Fibroblast of pulmonary artery (primary cell): ENCODE data around the gene WASF2.

Experiments
- DNase-seq: peaks from one replicate; pipeline ENCODE4 v3.0.0-alpha.2; 2010; ENCODE audit warnings: low read depth
- H3K4me3 ChIP-seq: replicated peaks from 2 replicates; pipeline ENCODE4 v1.5.1; 2011; ENCODE audit warnings: low read depth, mild to moderate bottlenecking, control low read depth, low read length, moderate library complexity
- CTCF ChIP-seq: IDR thresholded peaks from 2 replicates; pipeline ENCODE4 v1.5.1; 2011; ENCODE audit warnings: mild to moderate bottlenecking, control low read depth, low read length, inconsistent platforms; ENCODE audit errors: missing control alignments

Gene WASF2

GRCh38 chr1:27445177-27445936 is 44.6 kb downstream of the WASF2 start:
- TF ChIP-seq CTCF = no peak
- no peak for DNase-seq
- H3K4me3 ChIP-seq = no peak overlapping the region

- no peak for DNase-seq
- no peak for TF ChIP-seq CTCF
- no peak overlapping the region for H3K4me3 ChIP-seq
Observed at GRCh38 chr1:27444632-27445031, 45.3 kb downstream of the WASF2 start.

GRCh38 chr1:27439150-27439549 is 50.8 kb downstream of the WASF2 start:
- H3K4me3 ChIP-seq = no peak overlapping the region
- DNase-seq = no peak
- no peak for TF ChIP-seq CTCF

- DNase-seq = no peak
- no peak overlapping the region for H3K4me3 ChIP-seq
- no peak for TF ChIP-seq CTCF
Observed at GRCh38 chr1:27438621-27439061, 51.3 kb downstream of the WASF2 start.

GRCh38 chr1:27436204-27437159 is 53.5 kb downstream of the WASF2 start:
- peak; percentile 58 for DNase-seq
- no peak overlapping the region for H3K4me3 ChIP-seq
- no peak for TF ChIP-seq CTCF

- TF ChIP-seq CTCF = no peak
- DNase-seq = no peak
- no peak overlapping the region for H3K4me3 ChIP-seq
Observed at GRCh38 chr1:27435566-27436203, 54.3 kb downstream of the WASF2 start.
